NCI-H526 (cell line): ENCODE data around the gene MOSMO.
A peak's percentile ranks its signal among the peaks of the same experiment; 100 is the strongest.
"Not testable (repeated sequence)": the region's sequence is repeated elsewhere in the genome, so short reads cannot be mapped to it uniquely, and the experiment has no call there.

Source experiments
- DNase-seq, 2 experiments: peaks; one replicate each; lab custom pipeline; 2025; lab: John Stamatoyannopoulos, UW

Gene MOSMO

GRCh38 chr16:22003195-22003594 lies 4.7 kb upstream of the MOSMO start:
- no peak for DNase-seq

DNA sequence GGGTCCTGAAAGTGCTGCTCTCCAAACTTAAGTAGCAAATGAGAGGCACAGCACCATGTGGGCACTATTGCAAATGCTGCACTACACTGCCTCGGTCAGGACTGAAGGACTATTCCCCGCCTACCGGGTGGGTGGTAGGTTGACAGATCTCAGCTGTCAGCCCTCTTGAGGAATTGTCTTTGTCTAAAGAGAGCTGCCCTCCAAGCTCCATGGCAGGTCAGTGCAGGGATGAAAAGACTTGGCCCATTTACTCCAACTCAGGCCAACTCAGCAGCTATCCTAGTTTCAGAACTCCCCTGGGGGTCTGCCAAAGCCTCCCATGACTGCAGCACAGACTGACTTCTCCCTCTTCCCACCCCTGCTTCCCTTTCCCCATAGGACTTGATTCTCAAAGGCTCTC lies 3.6 kb upstream of the MOSMO start:
- no peak for DNase-seq

DNA sequence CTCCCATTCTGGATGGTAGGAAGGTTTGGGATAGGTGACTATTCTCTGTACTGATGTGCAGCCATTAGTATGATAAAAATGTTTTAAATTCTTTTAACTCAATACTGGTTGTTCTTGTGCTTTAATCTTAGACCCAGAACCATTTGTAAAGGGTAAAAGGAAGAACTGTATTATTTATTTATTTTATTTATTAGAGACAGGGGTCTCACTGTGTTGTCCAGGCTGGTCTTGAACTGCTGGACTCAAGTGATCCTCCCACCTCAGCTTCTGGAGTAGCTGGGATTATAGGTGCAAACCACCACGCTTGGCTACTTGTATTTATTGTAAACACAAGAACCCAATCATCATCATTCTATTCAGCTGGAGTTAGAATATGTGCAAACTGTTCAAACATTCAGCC lies 2.2 kb upstream of the MOSMO start:
- no peak for DNase-seq

- DNase-seq: peak in 1 of 2 experiments; percentile 18
Observed at GRCh38 chr16:22006636-22007035, 1.3 kb upstream of the MOSMO start.

GRCh38 chr16:22007159-22007508 lies 777 bp upstream of the MOSMO start:
- DNase-seq: peak; percentile 17 to 49

GRCh38 chr16:22008215-22009059 lies 526 bp downstream of the MOSMO start:
- peak; percentile 4 to 47 for DNase-seq

DNA sequence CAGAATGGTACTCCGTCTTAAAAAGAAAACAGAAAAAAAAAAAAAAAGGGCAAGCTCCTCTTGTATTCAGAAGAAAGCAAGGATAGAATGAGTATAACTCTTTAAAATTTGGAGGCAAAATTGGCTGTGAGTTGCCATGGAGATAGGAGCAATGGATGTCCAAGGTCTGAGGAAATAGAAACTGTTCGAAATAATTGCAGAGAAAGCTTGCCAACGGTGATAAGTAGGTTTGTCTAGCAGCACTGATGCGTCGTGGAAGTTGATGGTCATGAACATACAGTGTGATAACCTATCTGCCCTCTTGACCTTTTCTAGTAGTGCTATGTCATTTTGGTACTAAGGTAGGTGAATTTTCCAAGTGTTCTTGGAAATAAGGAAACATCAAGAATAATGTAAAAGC lies 3.0 kb downstream of the MOSMO start:
- no peak for DNase-seq

GRCh38 chr16:22012241-22012640 lies 4.3 kb downstream of the MOSMO start:
- DNase-seq: no peak

DNA sequence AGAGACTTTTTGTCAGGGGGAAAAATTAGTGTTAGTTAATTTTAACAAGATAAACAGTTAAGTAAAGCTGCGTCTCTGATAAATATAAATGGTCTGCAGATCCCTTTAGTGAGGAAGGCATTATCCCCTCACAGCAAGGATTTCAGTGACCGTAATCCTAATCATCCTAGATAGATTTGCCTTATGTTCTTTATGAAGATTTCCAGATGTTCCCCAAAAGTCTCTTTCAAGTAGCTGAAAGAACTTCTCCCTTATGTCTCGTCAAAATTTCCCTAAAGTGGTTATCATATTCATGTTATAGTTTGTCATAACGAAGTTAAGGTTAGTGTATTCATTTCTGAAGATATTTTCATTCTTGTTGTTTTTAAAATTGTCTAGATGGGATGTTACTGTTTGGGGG lies 5.6 kb downstream of the MOSMO start:
- DNase-seq: no peak

GRCh38 chr16:22014271-22014873 lies 6.5 kb downstream of the MOSMO start:
- no peak for DNase-seq

DNA sequence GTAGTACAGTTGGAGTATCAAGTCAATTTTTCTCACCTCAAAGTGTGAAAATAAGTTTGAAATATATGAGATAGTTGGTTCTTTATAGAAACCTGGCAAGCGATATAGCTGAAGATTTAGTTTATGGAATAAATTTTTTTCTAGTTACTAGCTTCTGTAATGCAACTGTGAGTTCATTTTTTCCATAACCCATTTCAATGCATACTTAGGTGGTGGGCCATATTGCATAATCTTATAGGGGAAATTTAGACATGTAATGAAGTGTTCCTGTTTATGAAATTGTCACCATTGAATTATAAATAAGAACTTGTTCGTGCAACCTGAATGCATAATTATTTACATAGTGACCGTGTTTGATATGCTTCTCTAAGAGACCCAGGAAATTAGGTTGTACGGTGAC lies 9.0 kb downstream of the MOSMO start:
- no peak for DNase-seq

DNA sequence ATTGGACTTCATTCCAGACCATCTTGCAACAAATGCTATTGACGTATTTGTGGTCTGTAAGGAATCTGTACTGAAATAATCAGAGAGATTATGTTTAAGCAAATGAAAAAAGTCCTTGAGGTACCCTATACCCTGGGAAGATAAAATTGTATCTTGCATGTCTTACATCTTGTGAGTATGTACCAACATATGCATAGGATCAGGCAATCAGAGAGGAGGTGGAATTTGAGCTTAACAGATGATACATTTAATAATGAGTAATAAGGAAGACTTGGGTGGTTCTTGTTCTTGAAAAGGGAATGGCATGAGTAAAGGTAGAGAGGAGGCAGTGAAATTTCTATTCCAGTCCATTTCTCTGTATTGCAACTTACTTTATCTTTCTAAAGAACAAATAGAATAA lies 10.6 kb downstream of the MOSMO start:
- no peak for DNase-seq

DNA sequence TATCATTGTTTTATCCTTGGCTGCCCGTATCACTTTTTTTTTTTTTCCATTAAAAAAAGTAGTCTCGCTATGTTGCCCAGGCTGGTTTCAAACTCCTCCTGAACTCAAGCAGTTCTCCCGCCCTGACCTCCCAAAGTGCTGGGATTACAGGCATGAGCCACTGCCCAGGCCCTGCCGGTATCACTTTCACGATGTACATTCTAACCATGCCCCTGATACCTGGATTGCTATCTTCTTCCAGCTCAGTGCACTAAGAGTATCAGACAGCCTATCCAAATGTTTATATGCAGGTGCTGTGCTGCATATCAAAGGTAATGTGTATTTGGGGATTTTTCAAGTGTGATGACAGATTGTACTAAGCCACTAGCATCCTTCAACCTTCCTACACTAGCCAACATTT lies 14.2 kb downstream of the MOSMO start:
- no peak for DNase-seq

- no peak for DNase-seq
Observed at GRCh38 chr16:22023505-22023904, 15.6 kb downstream of the MOSMO start.

- not testable (repeated sequence) for DNase-seq
Observed at GRCh38 chr16:22024785-22025184, 16.9 kb downstream of the MOSMO start.

DNA sequence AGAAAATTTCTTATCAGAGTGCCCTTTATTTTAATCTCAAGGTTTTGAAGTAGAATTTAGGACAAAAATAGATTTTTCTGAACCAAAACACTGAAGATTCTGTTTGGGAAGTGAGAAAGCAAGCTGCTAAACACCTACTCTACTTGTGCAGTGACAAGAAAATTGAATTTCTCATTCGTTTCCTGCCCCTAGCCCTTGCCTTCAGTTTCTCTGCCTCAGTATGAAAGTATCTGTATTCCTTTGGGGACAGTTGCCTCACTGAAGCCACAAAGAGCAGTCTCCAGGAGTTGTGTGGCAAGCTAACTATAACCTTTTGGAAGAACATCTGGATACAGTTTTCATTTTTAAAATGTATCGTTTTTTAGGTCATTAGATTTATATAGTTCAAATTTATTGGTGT lies 19.7 kb downstream of the MOSMO start:
- DNase-seq: no peak

DNA sequence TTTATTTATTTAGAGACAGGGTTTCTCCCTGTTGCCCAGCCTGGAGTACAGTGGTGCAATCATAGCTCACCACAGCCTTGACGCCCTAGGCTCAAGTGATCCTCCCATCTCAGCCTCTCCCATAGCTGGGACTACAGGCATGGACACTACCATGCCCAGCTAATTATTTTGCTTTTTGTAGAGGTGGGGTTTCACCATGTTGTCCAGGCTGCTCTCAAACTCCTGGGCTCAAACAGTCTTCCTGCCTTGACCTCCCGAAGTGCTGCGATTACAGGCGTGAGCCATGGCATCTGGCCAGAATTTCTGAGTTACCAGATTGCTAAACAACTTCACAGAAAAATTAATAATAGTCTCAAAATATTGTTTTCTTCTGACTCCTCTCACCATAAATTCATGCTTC lies 21.7 kb downstream of the MOSMO start:
- no peak for DNase-seq

DNA sequence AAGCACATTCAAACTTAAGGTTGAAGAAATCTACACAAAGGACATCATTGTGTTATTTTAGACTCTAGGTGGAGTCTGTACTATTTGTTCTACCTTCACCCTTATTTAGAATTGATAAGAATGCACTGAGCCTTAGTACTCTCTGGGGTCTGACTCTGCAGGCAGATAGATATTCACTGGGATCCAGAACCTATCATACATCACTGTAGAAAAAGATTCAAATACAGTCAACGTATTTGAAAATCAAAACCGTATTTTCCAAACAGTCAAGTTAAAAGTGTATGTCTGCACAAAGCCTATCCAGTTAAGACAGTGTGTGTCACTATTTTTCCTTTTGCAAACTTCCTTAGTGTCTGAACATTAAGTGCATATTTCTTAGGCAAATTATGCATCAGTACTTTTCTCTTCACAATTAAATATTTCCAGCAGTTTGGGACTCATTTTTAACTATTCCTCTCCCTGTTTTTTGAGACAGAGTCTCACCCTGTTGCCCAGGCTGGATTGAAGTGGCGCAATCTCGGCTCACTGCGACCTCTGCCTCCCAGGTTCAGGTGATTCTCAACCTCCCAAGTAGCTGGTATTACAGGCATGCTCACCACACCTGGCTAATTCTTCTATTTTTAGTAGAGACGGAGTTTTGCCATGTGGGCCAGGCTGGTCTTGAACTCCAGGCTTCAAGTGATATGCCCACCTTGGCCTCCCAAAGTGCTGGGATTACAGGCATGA lies 22.3 kb downstream of the MOSMO start:
- no peak for DNase-seq

DNA sequence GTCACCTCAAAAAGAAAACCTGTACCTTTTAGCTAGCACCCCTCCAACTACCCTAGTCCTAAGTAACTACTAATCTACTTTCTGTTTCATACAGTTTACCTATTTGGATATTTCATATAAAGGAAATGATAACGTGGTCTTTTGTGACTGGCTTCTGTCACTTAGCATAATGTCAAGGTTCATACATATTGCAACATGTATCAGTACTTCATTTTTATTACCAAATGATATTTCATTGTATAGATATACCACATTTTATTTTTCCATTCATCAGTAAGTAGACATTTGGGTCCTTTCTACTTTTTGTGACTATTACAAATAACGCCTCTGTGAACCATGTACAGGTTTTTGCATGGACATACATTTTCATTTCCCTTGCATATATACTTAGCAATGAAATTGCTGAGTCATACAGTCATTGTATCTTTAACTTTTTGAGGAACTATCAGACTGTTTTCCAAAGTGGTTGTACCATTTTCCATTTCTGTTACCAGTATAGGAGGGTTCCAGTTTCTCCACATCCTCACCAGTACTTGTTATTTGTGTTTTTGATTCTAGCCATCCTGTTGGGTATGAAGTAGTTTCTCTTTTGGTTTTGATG lies 23.7 kb downstream of the MOSMO start:
- DNase-seq: no peak

- DNase-seq: no peak
Observed at GRCh38 chr16:22034503-22034902, 26.6 kb downstream of the MOSMO start.

GRCh38 chr16:22035153-22035552 lies 27.2 kb downstream of the MOSMO start:
- no peak for DNase-seq

DNA sequence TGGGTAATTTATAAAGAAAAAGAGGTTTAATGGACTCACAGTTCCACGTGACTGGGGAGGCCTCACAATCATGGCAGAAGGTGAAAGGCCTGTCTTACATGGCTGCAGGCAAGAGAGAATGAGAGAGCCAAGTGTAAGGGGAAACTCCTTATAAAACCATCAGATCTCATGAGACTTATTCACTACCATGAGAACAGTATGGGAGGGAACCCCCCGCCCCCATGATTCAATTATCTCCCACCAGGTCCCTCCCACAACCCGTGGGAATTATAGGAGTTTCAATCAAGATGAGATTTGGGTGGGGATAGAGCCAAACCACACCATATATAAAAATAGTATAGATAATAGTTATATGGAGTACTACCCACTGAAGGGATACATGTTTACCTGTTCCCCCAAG lies 36.0 kb downstream of the MOSMO start:
- DNase-seq: not testable (repeated sequence)

DNA sequence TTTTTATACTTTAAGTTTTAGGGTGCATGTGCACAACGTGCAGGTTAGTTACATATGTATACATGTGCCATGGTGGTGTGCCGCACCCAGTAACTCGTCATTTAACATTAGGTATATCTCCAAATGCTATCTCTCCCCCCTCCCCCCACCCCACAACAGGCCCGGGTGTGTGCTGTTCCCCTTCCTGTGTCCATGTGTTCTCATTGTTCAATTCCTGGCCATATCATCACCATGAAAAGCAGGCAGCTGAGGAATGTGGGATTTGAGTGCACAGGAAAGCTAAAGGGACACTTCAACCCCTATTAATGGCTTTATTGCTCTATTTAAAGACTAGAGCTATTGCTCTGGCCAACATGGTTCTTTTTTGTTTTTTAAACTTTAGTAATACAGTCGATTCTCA lies 38.0 kb downstream of the MOSMO start:
- DNase-seq: not testable (repeated sequence)
